Central memory CD8-positive, alpha-beta T cell (primary cell): ENCODE results near the gene COL25A1.
"Not testable (repeated sequence)": the region's sequence is repeated elsewhere in the genome, so short reads cannot be mapped to it uniquely, and the experiment has no call there.

Experiments
- ATAC-seq: fragments of 150-1000 bp; cut with Tn5 transposase; replicated peaks from 2 replicates; pipeline ENCODE4 v1.10.0; 2022; ENCODE audit warnings: mild to moderate bottlenecking, moderate FRiP score, moderate number of reproducible peaks; ENCODE audit not compliant: poor library complexity, severe bottlenecking; ENCODE audit errors: extremely low read depth
- DNase-seq, 2 donors: peaks; one replicate each; pipeline ENCODE4 v3.0.0; 2021; ENCODE audit warnings: low spot score in 2 of 2
- H3K27ac Mint-ChIP-seq: one replicate; pipeline ENCODE4 v1.8.0; 2022; ENCODE audit warnings: low read depth, mild to moderate bottlenecking, moderate library complexity, mixed read lengths
- H3K27me3 Mint-ChIP-seq: one replicate; pipeline ENCODE4 v1.8.0; 2022; ENCODE audit warnings: mixed read lengths
- H3K36me3 Mint-ChIP-seq: one replicate; pipeline ENCODE4 v1.8.0; 2022; ENCODE audit warnings: mild to moderate bottlenecking, moderate library complexity, mixed read lengths; ENCODE audit not compliant: insufficient read depth
- H3K4me1 Mint-ChIP-seq: one replicate; pipeline ENCODE4 v1.8.0; 2022; ENCODE audit warnings: mixed read lengths
- H3K4me3 Mint-ChIP-seq: one replicate; pipeline ENCODE4 v1.8.0; 2022; ENCODE audit warnings: mild to moderate bottlenecking, moderate library complexity, mixed read lengths
- H3K9me3 Mint-ChIP-seq: one replicate; pipeline ENCODE4 v1.8.0; 2022; ENCODE audit warnings: mixed read lengths

The COL25A1 gene

DNA sequence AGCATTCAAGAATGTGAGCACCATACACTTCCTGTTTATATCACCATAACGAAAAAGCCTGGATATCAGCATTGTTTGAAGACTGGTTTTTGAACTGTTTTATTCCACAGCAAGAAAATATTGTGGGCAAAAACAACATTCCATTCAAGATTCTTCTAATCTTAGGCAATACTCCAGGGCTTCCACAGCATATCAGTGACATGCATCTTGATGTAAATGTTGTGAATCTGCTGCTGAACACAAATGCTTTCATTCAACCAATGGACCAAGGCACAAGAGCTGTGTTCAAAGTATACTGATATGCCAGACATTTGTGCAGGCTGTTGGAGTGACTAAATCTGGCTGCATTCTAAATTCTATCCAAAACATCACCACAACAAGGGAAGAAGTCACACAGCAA, 279.5 kb downstream of the COL25A1 start:
- Mint-ChIP-seq H3K4me3 (no peak overlapping the region), H3K9me3 (peaks cover 11% of the 10 kb centered on the region), H3K4me1 (no peaks in the 10 kb centered on the region), H3K36me3 (peaks cover 1% of the 10 kb centered on the region), H3K27me3 (no peaks in the 10 kb centered on the region), H3K27ac (no peak overlapping the region)
- ATAC-seq (no peak), DNase-seq (no peak)

- H3K27me3 Mint-ChIP-seq, H3K36me3 Mint-ChIP-seq, H3K4me3 Mint-ChIP-seq, DNase-seq, H3K27ac Mint-ChIP-seq, ATAC-seq, H3K4me1 Mint-ChIP-seq: not testable (repeated sequence)
- peaks cover 11% of the 10 kb centered on the region for H3K9me3 Mint-ChIP-seq
Observed at GRCh38 chr4:109021630-109022029, 280.8 kb downstream of the COL25A1 start.

GRCh38 chr4:109020861-109021260, 281.6 kb downstream of the COL25A1 start:
- no peak overlapping the region for H3K27ac Mint-ChIP-seq

GRCh38 chr4:109016200-109016599, 286.3 kb downstream of the COL25A1 start:
- H3K27ac Mint-ChIP-seq = no peak overlapping the region
- H3K36me3 Mint-ChIP-seq = no peaks in the 10 kb centered on the region
- DNase-seq = no peak
- H3K27me3 Mint-ChIP-seq = no peaks in the 10 kb centered on the region
- H3K4me3 Mint-ChIP-seq = no peak overlapping the region
- H3K4me1 Mint-ChIP-seq = no peaks in the 10 kb centered on the region
- no peak for ATAC-seq
- H3K9me3 Mint-ChIP-seq = peaks cover 5% of the 10 kb centered on the region

More at GRCh38 chr4:109020861-109021260, 281.6 kb downstream of the COL25A1 start:
- Mint-ChIP-seq H3K36me3 (peaks cover 1% of the 10 kb centered on the region), H3K4me1 (no peaks in the 10 kb centered on the region), H3K4me3 (no peak overlapping the region), H3K27me3 (no peaks in the 10 kb centered on the region), H3K9me3 (peaks cover 11% of the 10 kb centered on the region)
- no peak for ATAC-seq
- DNase-seq = no peak

GRCh38 chr4:109015413-109015810, 287.0 kb downstream of the COL25A1 start:
- H3K4me3 Mint-ChIP-seq = no peak overlapping the region
- no peaks in the 10 kb centered on the region for H3K36me3 Mint-ChIP-seq
- no peak overlapping the region for H3K27ac Mint-ChIP-seq
- no peak for ATAC-seq
- H3K4me1 Mint-ChIP-seq = no peaks in the 10 kb centered on the region
- H3K27me3 Mint-ChIP-seq = no peaks in the 10 kb centered on the region
- no peak for DNase-seq
- no peaks in the 10 kb centered on the region for H3K9me3 Mint-ChIP-seq

DNA sequence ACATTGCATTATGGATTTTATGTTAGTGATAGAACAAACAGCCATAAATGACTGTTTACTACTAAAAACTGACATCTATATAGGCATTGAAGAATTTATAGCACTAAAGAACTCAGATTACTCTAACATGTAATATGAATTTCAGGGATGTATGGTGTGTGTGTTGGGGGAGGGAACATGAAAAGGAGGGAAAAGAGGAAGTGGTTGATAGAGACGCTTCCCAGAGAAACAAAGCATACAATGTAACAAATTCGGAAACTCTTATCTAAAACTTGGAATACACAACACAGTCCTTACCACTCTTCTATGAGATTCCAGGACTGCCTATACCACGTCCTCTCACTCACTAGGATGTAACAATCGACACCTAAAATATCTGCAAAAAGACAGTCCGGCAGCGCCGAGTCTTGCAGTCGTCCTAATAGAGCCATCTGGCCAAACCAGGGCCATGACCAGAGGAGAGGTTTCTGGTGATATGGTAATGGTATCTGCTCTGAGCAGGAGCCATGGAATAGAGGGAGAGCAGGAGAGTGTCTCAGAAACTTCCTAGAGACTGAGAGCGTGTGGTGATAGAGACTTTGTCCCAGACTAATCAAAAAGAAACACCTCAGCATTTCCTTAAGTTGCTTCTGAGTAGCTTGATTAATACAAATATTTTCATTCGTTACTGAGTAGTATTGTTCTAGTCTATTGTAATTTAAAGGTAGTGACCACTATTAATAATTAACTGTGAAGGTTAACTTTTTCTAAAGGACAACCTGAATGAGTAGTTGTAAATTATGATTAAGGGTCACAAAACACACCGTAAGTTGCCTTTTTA, 287.7 kb downstream of the COL25A1 start:
- H3K4me1 Mint-ChIP-seq = no peaks in the 10 kb centered on the region
- no peak overlapping the region for H3K4me3 Mint-ChIP-seq
- ATAC-seq = no peak

GRCh38 chr4:109012286-109012880, 290.1 kb downstream of the COL25A1 start:
- Mint-ChIP-seq H3K27ac (no peak overlapping the region), H3K4me1 (no peaks in the 10 kb centered on the region), H3K9me3 (no peaks in the 10 kb centered on the region), H3K36me3 (no peaks in the 10 kb centered on the region), H3K27me3 (no peaks in the 10 kb centered on the region), H3K4me3 (no peak overlapping the region)
- no peak for ATAC-seq
- DNase-seq = no peak

More for the DNA sequence above, 287.7 kb downstream of the COL25A1 start:
- no peaks in the 10 kb centered on the region for H3K36me3 Mint-ChIP-seq
- no peak overlapping the region for H3K27ac Mint-ChIP-seq
- no peaks in the 10 kb centered on the region for H3K27me3 Mint-ChIP-seq
- H3K9me3 Mint-ChIP-seq = no peaks in the 10 kb centered on the region
- DNase-seq = no peak

DNA sequence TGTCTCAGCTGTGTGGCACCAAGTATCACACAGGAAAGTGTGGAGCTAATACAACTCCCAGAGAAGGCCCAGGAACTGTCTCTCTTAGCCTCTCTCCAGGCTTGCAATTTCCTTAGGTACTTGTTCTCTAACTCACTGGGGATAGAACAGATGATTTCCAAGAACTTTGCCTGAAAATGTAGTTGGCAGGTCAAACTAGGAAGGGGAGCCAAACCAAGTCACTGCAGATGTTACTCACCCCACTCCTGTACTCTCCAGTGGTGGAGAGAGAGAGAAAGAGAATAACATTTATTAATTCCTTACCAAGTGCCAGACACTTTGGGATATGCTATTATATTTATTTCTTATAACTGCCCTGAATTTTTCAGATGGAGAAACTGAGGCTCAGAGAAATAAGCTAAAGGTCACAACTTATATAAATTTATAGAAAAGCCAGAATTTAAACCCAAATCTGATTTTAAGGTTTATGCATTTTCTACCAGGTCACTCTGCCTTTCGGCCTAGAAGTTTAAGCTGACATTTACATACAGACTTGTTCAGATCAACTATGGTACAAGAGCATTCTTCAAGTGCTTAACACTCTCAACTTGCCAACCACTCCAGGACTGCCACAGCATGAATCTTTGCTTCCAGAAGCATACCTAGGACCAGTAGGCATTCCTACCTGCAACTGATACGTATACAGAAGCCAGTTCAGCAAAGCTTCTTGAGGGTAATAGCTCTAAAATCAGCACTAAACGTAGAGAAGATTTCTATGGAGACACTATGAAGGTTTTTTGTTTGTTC, 291.0 kb downstream of the COL25A1 start:
- H3K27ac Mint-ChIP-seq = no peak overlapping the region
- no peaks in the 10 kb centered on the region for H3K27me3 Mint-ChIP-seq
- no peaks in the 10 kb centered on the region for H3K9me3 Mint-ChIP-seq

GRCh38 chr4:109010521-109010920, 291.9 kb downstream of the COL25A1 start:
- no peak for DNase-seq
- Mint-ChIP-seq H3K9me3 (no peaks in the 10 kb centered on the region), H3K27ac (no peak overlapping the region)

More for the DNA sequence above, 291.0 kb downstream of the COL25A1 start:
- DNase-seq = no peak
- Mint-ChIP-seq H3K4me1 (no peaks in the 10 kb centered on the region), H3K36me3 (no peaks in the 10 kb centered on the region), H3K4me3 (no peak overlapping the region)
- ATAC-seq = no peak

GRCh38 chr4:109009909-109010308, 292.5 kb downstream of the COL25A1 start:
- no peak overlapping the region for H3K27ac Mint-ChIP-seq
- H3K27me3 Mint-ChIP-seq = no peaks in the 10 kb centered on the region
- H3K4me1 Mint-ChIP-seq = no peaks in the 10 kb centered on the region
- no peaks in the 10 kb centered on the region for H3K9me3 Mint-ChIP-seq
- H3K36me3 Mint-ChIP-seq = no peaks in the 10 kb centered on the region
- no peak overlapping the region for H3K4me3 Mint-ChIP-seq
- DNase-seq = no peak
- ATAC-seq = no peak

More at GRCh38 chr4:109010521-109010920, 291.9 kb downstream of the COL25A1 start:
- no peak for ATAC-seq
- no peaks in the 10 kb centered on the region for H3K4me1 Mint-ChIP-seq
- no peak overlapping the region for H3K4me3 Mint-ChIP-seq
- H3K36me3 Mint-ChIP-seq = no peaks in the 10 kb centered on the region
- H3K27me3 Mint-ChIP-seq = no peaks in the 10 kb centered on the region

GRCh38 chr4:109007976-109008375, 294.5 kb downstream of the COL25A1 start:
- H3K36me3 Mint-ChIP-seq = no peaks in the 10 kb centered on the region
- H3K27me3 Mint-ChIP-seq = no peaks in the 10 kb centered on the region
- H3K4me1 Mint-ChIP-seq = no peaks in the 10 kb centered on the region
- H3K9me3 Mint-ChIP-seq = no peaks in the 10 kb centered on the region
- no peak for DNase-seq
- ATAC-seq = no peak
- H3K4me3 Mint-ChIP-seq = no peak overlapping the region
- no peak overlapping the region for H3K27ac Mint-ChIP-seq

GRCh38 chr4:109005523-109005922, 296.9 kb downstream of the COL25A1 start:
- Mint-ChIP-seq H3K36me3 (no peaks in the 10 kb centered on the region), H3K27ac (no peak overlapping the region), H3K27me3 (no peaks in the 10 kb centered on the region), H3K4me1 (no peaks in the 10 kb centered on the region), H3K4me3 (no peak overlapping the region), H3K9me3 (peaks cover 4% of the 10 kb centered on the region)
- ATAC-seq (no peak), DNase-seq (no peak)
